ENCODE measurements around the gene SCAP. TPM values are rescaled to one million over a fixed set of nuclear protein-coding genes. Genes with fewer than 3 reads are reported as not detected.

SCAP gene
- total RNA-seq, 4 donors from 2014 or later: 73.4 to 128 (median 88.4) TPM

DNA sequence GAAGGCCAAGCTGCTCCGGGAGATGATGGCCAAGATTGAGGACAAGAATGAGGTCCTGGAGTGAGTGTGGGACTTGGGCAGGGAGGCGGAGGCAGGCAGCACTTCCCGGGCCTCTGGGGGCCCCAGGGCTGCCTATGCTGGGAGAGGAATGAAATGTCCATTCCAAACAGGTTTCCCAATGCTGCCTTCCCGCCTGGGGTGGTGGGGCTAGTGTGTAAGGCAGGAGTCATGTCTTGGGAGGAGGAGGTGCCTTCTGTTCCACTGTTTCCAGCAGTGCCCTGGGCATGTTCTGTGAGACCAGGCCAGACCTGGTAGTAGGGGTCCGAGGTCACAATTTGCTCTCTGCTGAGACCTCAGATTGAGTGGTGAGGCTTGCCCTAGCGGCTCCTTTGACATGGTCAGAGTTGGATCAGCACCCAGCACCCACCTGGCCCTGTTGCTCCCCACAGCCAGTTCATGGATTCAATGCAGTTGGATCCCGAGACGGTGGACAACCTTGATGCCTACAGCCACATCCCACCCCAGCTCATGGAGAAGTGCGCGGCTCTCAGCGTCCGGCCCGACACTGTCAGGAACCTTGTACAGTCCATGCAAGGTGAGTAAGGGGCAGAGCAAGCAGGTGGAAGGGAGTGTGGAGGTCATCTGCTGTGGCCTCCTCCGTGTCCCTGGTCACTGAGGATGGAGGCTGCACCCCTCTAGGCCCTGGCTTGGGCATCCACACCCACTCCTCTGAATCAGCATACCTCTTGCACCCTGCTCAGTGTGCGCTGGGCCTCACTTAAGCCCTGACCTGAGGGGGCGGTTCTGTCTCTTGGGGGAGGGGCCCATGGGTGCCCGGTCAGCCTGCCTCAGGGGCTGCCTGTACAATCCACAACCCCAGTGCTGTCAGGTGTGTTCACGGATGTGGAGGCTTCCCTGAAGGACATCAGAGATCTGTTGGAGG, 67.6 kb downstream of the SCAP start:
- no peaks in the 10 kb centered on the region for H3K9me3 ChIP-seq
- H3K27me3 ChIP-seq: no peaks in the 10 kb centered on the region
- no peak overlapping the region for H3K4me3 ChIP-seq
- peaks cover 0 to 42% (median 19%) of the 10 kb centered on the region in 4 donors for H3K4me1 ChIP-seq
- no peak for DNase-seq (ENCODE audit: low spot score in 2 of 2)
- no peak overlapping the region for H3K27ac ChIP-seq
- H3K36me3 ChIP-seq: peaks cover 0 to 77% (median 37%) of the 10 kb centered on the region in 3 donors
- WGBS, 2 donors: 87 to 91% methylated on average over 17 of the region's 18 CpGs
- TF ChIP-seq EP300 (IDR thresholded peaks at IDR 0.05) (no peak), CTCF (IDR thresholded peaks at IDR 0.05) (no peak), POLR2A (IDR thresholded peaks at IDR 0.05) (no peak)

DNA sequence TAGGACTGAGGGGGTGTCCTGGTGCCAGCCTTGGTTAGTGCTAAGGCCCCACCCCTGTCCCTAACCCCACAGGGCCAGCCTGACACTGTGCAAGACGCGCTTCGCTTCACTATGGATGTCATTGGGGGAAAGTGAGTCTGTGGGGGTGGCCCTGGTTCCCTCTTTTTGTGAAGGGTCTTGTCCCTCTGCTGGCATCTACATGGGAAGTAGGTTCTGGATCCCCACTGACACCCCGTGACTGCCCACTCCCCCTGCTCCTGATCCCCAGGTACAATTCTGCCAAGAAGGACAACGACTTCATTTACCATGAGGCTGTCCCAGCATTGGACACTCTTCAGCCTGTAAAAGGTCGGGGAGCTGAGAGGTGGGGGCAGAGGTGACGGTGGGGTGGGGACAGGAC, 68.5 kb downstream of the SCAP start:
- DNase-seq (ENCODE audit: low spot score in 2 of 2): no peak
- peaks cover 0 to 77% (median 32%) of the 10 kb centered on the region in 3 donors for H3K36me3 ChIP-seq
- TF ChIP-seq EP300 (IDR thresholded peaks at IDR 0.05) (no peak), CTCF (IDR thresholded peaks at IDR 0.05) (no peak), POLR2A (IDR thresholded peaks at IDR 0.05) (no peak)
- no peaks in the 10 kb centered on the region for H3K9me3 ChIP-seq
- peak overlapping the region in 1 of 4 donors; percentile 86 for H3K27ac ChIP-seq
- 91 to 97% methylated on average over 6 to 7 of the region's 7 CpGs for WGBS, 2 donors
- no peak overlapping the region for H3K4me3 ChIP-seq
- H3K4me1 ChIP-seq: peaks cover 0 to 42% (median 19%) of the 10 kb centered on the region in 4 donors
- H3K27me3 ChIP-seq: no peaks in the 10 kb centered on the region

- no peak for TF ChIP-seq EP300 (IDR thresholded peaks at IDR 0.05)
- no peak for TF ChIP-seq POLR2A (IDR thresholded peaks at IDR 0.05)
- TF ChIP-seq CTCF (IDR thresholded peaks at IDR 0.05): no peak
- H3K36me3 ChIP-seq: peaks cover 0 to 72% (median 27%) of the 10 kb centered on the region in 3 donors
- WGBS, 2 donors: 76 to 85% methylated on average over 5 to 9 of the region's 9 CpGs
- H3K27ac ChIP-seq: peak overlapping the region in 2 of 4 donors; percentile 86 to 90
- H3K27me3 ChIP-seq: no peaks in the 10 kb centered on the region
- peaks cover 0 to 42% (median 19%) of the 10 kb centered on the region in 4 donors for H3K4me1 ChIP-seq
- DNase-seq (ENCODE audit: low spot score in 2 of 2): no peak
- no peaks in the 10 kb centered on the region for H3K9me3 ChIP-seq
- H3K4me3 ChIP-seq: no peak overlapping the region
These were observed 69.0 kb downstream of the SCAP start for GRCh38 chr3:47406762-47407149.

DNA sequence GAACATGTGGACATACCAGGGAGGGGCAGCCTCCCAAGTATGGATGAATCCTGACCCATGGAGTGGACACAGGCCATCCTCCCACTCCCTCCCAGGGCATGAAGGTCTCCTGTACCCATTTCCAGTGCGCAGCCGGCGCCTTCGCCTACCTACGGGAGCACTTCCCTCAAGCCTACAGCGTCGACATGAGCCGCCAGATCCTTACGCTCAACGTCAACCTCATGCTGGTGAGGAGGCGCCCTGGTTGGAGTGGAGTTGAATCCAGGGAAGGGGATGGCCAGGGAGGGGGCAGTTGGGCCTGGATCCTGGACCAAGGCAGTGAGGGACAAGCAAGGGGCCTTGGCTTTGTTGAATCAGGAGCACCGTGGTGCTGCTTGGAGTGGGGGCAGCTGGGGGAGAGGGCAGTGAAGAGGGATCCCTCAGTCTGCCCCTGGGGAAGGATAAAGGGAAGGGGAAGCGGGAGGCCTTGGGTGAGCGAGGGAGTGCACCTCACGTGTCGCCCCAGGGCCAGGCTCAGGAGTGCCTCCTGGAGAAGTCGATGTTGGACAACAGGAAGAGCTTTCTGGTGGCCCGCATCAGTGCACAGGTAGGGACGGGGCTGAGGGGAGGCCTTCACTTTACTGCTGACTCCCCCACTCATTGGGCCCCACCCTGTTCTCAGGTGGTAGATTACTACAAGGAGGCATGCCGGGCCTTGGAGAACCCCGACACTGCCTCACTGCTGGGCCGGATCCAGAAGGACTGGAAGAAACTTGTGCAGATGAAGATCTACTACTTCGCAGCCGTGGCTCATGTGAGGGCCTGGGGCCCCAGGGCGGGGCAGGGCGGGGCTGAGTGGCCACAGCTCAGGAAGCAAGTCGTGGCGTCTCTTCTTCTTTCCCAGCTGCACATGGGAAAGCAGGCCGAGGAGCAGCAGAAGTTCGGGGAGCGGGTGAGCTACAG, 69.7 kb downstream of the SCAP start:
- TF ChIP-seq POLR2A (IDR thresholded peaks at IDR 0.05) (no peak), EP300 (IDR thresholded peaks at IDR 0.05) (no peak), CTCF (IDR thresholded peaks at IDR 0.05) (no peak)
- WGBS, 2 donors: 81 to 82% methylated on average over 30 to 31 of the region's 31 CpGs
- Histone ChIP-seq H3K27me3 (no peaks in the 10 kb centered on the region), H3K9me3 (no peaks in the 10 kb centered on the region), H3K4me3 (no peak overlapping the region), H3K27ac (peak overlapping the region; percentile 59 to 90 (median 78)), H3K36me3 (peaks cover 0 to 70% (median 27%) of the 10 kb centered on the region in 3 donors), H3K4me1 (peaks cover 0 to 42% (median 19%) of the 10 kb centered on the region in 4 donors)
- no peak for DNase-seq (ENCODE audit: low spot score in 2 of 2)

All from tibial nerve (tissue), 4 donors.